WTC11 (cell line): ENCODE measurements around the gene EPYC. TPM values are rescaled to one million over a fixed set of nuclear protein-coding genes. Genes with fewer than 3 reads are reported as not detected.

ENCODE experiments used
- ATAC-seq: fragments of 200-7000 bp; cut with Tn5 transposase; 2 replicates; pipeline ENCODE4 v1.10.0; 2021; ENCODE audit warnings: mild to moderate bottlenecking, moderate library complexity
- CTCF ChIA-PET: fragments of 300-600 bp; sonication (Branson Sonifier 250); formaldehyde crosslinking; loops from one replicate; lab custom pipeline; 2021; ENCODE audit warnings: antibody characterized with exemption; lab: Charles Lee
- POLR2A ChIA-PET: fragments of 350-600 bp; sonication (Branson Sonifier 250); formaldehyde crosslinking; loops from one replicate; lab custom pipeline; 2021; ENCODE audit warnings: antibody characterized with exemption; lab: Charles Lee
- DNase-seq: peaks from one replicate; pipeline ENCODE4 v3.0.0; 2021; ENCODE audit warnings: low spot score
- H3K27ac Mint-ChIP-seq: 2 replicates; pipeline ENCODE4 v1.8.0; 2021; ENCODE audit warnings: mixed read lengths
- H3K27me3 Mint-ChIP-seq: 2 replicates; pipeline ENCODE4 v1.8.0; 2021; ENCODE audit warnings: low read depth, mild to moderate bottlenecking, moderate library complexity, mixed read lengths
- H3K36me3 Mint-ChIP-seq: 2 replicates; pipeline ENCODE4 v1.8.0; 2021; ENCODE audit warnings: mixed read lengths
- H3K4me1 Mint-ChIP-seq: 2 replicates; pipeline ENCODE4 v1.8.0; 2022; ENCODE audit warnings: mixed read lengths
- H3K4me3 Mint-ChIP-seq: 2 replicates; pipeline ENCODE4 v1.8.0; 2021; ENCODE audit warnings: mild to moderate bottlenecking, moderate library complexity, mixed read lengths
- H3K9me3 Mint-ChIP-seq: 2 replicates; pipeline ENCODE4 v1.8.0; 2021; ENCODE audit warnings: mixed read lengths
- ELF4 ChIP-seq: sonication (generic); formaldehyde crosslinking; IDR thresholded peaks from 2 replicates; pipeline ENCODE4 v1.8.1; 2022; ENCODE audit warnings: low read depth, mild to moderate bottlenecking, moderate library complexity, missing genetic modification reagents
- EMX1 ChIP-seq: fragments of 250-450 bp; sonication (Bioruptor Pico); IDR thresholded peaks from 2 replicates; pipeline ENCODE4 v1.8.0; 2021; ENCODE audit warnings: mild to moderate bottlenecking
- FOXP1 ChIP-seq: sonication (generic); formaldehyde crosslinking; IDR thresholded peaks from 2 replicates; pipeline ENCODE4 v1.8.0; 2022; ENCODE audit warnings: missing genetic modification reagents, mild to moderate bottlenecking, moderate library complexity, borderline replicate concordance
- SP1 ChIP-seq: sonication (generic); formaldehyde crosslinking; conservative IDR thresholded peaks from 2 replicates; pipeline ENCODE4 v1.8.1; 2022; ENCODE audit warnings: missing genetic modification reagents
- TCF7 ChIP-seq: sonication (generic); formaldehyde crosslinking; IDR thresholded peaks from 2 replicates; pipeline ENCODE4 v1.8.0; 2022; ENCODE audit warnings: mild to moderate bottlenecking, low read depth, missing genetic modification reagents, moderate library complexity
- TEAD4 ChIP-seq: sonication (generic); formaldehyde crosslinking; IDR thresholded peaks from 2 replicates; pipeline ENCODE4 v1.8.0; 2022; ENCODE audit warnings: mild to moderate bottlenecking, missing genetic modification reagents
- TP53 ChIP-seq: sonication (generic); formaldehyde crosslinking; IDR thresholded peaks from 2 replicates; pipeline ENCODE4 v1.8.1; 2023; ENCODE audit warnings: mild to moderate bottlenecking, missing genetic modification reagents
- ZNF138 ChIP-seq: sonication (generic); formaldehyde crosslinking; conservative IDR thresholded peaks from 2 replicates; pipeline ENCODE4 v1.8.1; 2022; ENCODE audit warnings: mild to moderate bottlenecking, moderate library complexity, missing genetic modification reagents
- ZNF219 ChIP-seq: sonication (generic); formaldehyde crosslinking; IDR thresholded peaks from 2 replicates; pipeline ENCODE4 v1.8.0; 2023; ENCODE audit warnings: missing genetic modification reagents, mild to moderate bottlenecking, borderline replicate concordance
- ZNF671 ChIP-seq: fragments of 250-450 bp; sonication (Bioruptor Pico); IDR thresholded peaks from 2 replicates; pipeline ENCODE4 v1.8.0; 2021; ENCODE audit warnings: mild to moderate bottlenecking
- total RNA-seq: library from RNA; stranded (reverse); gene quantifications from 3 replicates; pipeline ENCODE4 v1.2.3, GENCODE V29; 2021
- TF ChIP-seq, protein P1 (sequence below): fragments of 250-450 bp; sonication (Bioruptor Pico); IDR thresholded peaks from 2 replicates; pipeline ENCODE4 v1.9.0; 2021; ENCODE audit warnings: mild to moderate bottlenecking, borderline replicate concordance
- TF ChIP-seq, protein P2 (sequence below): sonication (generic); formaldehyde crosslinking; IDR thresholded peaks from 2 replicates; pipeline ENCODE4 v1.8.0; 2022; ENCODE audit warnings: mild to moderate bottlenecking, missing genetic modification reagents
- TF ChIP-seq, protein P3 (sequence below): sonication (generic); formaldehyde crosslinking; IDR thresholded peaks from 2 replicates; pipeline ENCODE4 v1.8.1; 2022; ENCODE audit warnings: mild to moderate bottlenecking, missing genetic modification reagents, moderate library complexity, borderline replicate concordance
- TF ChIP-seq, protein P4 (sequence below): sonication (generic); formaldehyde crosslinking; IDR thresholded peaks from 2 replicates; pipeline ENCODE4 v1.8.1; 2022; ENCODE audit warnings: mild to moderate bottlenecking, moderate library complexity, missing genetic modification reagents
- TF ChIP-seq, protein P5 (sequence below): fragments of 200-600 bp; IDR thresholded peaks from 2 replicates; pipeline ENCODE4 v1.8.0; 2022; ENCODE audit warnings: antibody characterized with exemption

EPYC gene
- total RNA-seq, 1 experiment from 2014 or later: not detected

DNA sequence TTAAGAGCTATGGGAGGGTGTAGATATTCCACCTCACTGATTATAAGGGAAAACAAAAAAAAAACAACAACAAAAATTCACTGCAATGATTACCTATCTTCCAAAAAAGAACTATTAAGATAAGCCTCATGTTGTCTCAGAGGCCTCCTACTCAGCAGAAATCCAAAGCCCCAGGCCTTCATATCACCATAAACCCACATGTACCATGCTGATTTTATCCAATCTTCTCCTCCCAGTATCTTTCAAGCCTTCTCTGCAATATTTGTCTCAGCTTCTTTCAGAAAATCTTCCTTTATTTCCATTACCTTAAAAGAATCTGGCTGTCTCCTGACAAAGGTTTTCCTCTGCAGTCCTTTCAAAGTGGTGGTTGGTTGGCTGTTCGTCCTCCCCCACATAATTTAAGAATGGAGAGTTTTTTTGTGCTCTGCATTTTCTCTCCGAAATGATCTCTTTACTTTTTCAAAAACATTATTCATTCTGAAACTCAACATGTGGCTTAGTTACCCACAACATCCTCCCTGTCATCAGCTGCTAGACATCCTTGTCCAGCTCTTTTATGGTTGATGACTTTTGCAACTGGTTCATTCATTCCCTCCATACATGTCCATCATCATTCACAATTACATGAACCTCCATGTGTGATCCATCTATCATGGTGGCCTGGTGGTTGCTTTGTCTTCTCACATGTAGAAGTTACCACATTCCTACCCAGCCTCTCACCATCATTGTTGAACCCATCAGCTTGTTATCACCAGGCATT lies 2.9 kb upstream of the EPYC start:
- POLR2A ChIA-PET: no interaction called here
- Mint-ChIP-seq H3K4me3 (no peak overlapping the region), H3K36me3 (no peaks in the 10 kb centered on the region), H3K27me3 (peaks cover 8% of the 10 kb centered on the region), H3K4me1 (no peaks in the 10 kb centered on the region), H3K27ac (no peak overlapping the region), H3K9me3 (no peaks in the 10 kb centered on the region)
- TF ChIP-seq ZNF138 (CRISPR knock-in tag): no peak
- TF ChIP-seq ELF4: no peak
- TF ChIP-seq FOXP1 (CRISPR knock-in tag): no peak
- CTCF ChIA-PET: no interaction called here
- ATAC-seq (no peak), DNase-seq (no peak)

DNA sequence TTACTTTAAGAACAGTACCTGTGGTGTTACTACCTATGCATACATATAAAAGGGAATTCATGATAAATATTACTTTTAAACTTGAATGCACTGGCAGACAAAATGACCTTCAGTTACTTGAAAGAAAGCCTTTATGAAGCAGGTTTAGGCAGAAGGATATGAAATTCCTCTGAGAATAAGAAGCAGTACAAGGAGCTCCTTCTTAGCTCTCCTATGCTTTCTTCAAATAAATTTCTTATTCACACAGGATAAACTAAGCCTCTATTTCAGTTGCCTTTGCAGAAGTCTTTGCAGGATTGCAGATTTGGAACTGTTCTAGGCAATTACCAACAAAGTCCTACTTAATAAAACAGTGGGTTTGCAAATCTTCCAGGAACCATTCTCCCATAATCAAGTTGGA lies 1.0 kb downstream of the EPYC start:
- Mint-ChIP-seq H3K4me1 (no peaks in the 10 kb centered on the region), H3K27me3 (peaks cover 8% of the 10 kb centered on the region; the same call in 1 of the 2 replicates), H3K27ac (no peak overlapping the region), H3K4me3 (no peak overlapping the region), H3K36me3 (no peaks in the 10 kb centered on the region), H3K9me3 (no peaks in the 10 kb centered on the region)
- ATAC-seq: no peak
- POLR2A ChIA-PET: no interaction called here
- TF ChIP-seq, protein P1, sequence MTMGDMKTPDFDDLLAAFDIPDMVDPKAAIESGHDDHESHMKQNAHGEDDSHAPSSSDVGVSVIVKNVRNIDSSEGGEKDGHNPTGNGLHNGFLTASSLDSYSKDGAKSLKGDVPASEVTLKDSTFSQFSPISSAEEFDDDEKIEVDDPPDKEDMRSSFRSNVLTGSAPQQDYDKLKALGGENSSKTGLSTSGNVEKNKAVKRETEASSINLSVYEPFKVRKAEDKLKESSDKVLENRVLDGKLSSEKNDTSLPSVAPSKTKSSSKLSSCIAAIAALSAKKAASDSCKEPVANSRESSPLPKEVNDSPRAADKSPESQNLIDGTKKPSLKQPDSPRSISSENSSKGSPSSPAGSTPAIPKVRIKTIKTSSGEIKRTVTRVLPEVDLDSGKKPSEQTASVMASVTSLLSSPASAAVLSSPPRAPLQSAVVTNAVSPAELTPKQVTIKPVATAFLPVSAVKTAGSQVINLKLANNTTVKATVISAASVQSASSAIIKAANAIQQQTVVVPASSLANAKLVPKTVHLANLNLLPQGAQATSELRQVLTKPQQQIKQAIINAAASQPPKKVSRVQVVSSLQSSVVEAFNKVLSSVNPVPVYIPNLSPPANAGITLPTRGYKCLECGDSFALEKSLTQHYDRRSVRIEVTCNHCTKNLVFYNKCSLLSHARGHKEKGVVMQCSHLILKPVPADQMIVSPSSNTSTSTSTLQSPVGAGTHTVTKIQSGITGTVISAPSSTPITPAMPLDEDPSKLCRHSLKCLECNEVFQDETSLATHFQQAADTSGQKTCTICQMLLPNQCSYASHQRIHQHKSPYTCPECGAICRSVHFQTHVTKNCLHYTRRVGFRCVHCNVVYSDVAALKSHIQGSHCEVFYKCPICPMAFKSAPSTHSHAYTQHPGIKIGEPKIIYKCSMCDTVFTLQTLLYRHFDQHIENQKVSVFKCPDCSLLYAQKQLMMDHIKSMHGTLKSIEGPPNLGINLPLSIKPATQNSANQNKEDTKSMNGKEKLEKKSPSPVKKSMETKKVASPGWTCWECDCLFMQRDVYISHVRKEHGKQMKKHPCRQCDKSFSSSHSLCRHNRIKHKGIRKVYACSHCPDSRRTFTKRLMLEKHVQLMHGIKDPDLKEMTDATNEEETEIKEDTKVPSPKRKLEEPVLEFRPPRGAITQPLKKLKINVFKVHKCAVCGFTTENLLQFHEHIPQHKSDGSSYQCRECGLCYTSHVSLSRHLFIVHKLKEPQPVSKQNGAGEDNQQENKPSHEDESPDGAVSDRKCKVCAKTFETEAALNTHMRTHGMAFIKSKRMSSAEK (CRISPR knock-in tag): no peak
- TF ChIP-seq, protein P2, sequence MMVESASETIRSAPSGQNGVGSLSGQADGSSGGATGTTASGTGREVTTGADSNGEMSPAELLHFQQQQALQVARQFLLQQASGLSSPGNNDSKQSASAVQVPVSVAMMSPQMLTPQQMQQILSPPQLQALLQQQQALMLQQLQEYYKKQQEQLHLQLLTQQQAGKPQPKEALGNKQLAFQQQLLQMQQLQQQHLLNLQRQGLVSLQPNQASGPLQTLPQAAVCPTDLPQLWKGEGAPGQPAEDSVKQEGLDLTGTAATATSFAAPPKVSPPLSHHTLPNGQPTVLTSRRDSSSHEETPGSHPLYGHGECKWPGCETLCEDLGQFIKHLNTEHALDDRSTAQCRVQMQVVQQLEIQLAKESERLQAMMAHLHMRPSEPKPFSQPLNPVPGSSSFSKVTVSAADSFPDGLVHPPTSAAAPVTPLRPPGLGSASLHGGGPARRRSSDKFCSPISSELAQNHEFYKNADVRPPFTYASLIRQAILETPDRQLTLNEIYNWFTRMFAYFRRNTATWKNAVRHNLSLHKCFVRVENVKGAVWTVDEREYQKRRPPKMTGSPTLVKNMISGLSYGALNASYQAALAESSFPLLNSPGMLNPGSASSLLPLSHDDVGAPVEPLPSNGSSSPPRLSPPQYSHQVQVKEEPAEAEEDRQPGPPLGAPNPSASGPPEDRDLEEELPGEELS (CRISPR knock-in tag): no peak
- TF ChIP-seq, protein P3, sequence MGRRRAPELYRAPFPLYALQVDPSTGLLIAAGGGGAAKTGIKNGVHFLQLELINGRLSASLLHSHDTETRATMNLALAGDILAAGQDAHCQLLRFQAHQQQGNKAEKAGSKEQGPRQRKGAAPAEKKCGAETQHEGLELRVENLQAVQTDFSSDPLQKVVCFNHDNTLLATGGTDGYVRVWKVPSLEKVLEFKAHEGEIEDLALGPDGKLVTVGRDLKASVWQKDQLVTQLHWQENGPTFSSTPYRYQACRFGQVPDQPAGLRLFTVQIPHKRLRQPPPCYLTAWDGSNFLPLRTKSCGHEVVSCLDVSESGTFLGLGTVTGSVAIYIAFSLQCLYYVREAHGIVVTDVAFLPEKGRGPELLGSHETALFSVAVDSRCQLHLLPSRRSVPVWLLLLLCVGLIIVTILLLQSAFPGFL (CRISPR knock-in tag): no peak
- CTCF ChIA-PET: interaction anchor here (0.6 kb wide), 1 partner anchor 16 kb away, joined by 3 read pairs; no protein-coding TSS in a partner anchor
- no peak for DNase-seq

DNA sequence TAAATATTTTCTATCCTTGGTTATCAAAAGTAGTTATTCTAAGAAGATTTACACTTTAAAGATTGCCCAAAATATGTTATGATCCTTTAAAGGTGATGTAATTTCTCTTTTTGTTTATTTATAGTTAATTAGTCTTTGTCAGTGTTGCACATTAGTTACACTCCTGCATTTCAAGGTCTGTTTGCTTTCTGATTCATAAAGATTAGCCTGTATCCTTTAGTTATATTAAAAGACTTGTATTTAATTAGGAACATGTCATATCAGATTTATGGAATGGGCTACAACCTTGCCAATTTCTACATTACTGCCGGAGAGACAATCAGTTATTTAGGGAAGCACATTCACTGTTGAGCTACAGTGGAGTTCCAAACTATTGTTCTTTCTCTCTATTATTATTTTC lies 3.5 kb downstream of the EPYC start:
- POLR2A ChIA-PET: no interaction called here
- ATAC-seq (no peak), DNase-seq (no peak)
- no peaks in the 10 kb centered on the region; the same call in 1 of the 2 replicates for H3K27me3 Mint-ChIP-seq
- CTCF ChIA-PET: no interaction called here
- H3K27ac Mint-ChIP-seq: no peak overlapping the region
- no peaks in the 10 kb centered on the region for H3K9me3 Mint-ChIP-seq
- no peaks in the 10 kb centered on the region for H3K4me1 Mint-ChIP-seq
- no peak overlapping the region for H3K4me3 Mint-ChIP-seq
- no peaks in the 10 kb centered on the region for H3K36me3 Mint-ChIP-seq
- TF ChIP-seq, protein P4, sequence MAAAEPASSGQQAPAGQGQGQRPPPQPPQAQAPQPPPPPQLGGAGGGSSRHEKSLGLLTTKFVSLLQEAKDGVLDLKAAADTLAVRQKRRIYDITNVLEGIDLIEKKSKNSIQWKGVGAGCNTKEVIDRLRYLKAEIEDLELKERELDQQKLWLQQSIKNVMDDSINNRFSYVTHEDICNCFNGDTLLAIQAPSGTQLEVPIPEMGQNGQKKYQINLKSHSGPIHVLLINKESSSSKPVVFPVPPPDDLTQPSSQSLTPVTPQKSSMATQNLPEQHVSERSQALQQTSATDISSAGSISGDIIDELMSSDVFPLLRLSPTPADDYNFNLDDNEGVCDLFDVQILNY: no peak
- no peak for TF ChIP-seq ZNF671
- no peak for TF ChIP-seq TCF7 (CRISPR knock-in tag)
- TF ChIP-seq, protein P5, sequence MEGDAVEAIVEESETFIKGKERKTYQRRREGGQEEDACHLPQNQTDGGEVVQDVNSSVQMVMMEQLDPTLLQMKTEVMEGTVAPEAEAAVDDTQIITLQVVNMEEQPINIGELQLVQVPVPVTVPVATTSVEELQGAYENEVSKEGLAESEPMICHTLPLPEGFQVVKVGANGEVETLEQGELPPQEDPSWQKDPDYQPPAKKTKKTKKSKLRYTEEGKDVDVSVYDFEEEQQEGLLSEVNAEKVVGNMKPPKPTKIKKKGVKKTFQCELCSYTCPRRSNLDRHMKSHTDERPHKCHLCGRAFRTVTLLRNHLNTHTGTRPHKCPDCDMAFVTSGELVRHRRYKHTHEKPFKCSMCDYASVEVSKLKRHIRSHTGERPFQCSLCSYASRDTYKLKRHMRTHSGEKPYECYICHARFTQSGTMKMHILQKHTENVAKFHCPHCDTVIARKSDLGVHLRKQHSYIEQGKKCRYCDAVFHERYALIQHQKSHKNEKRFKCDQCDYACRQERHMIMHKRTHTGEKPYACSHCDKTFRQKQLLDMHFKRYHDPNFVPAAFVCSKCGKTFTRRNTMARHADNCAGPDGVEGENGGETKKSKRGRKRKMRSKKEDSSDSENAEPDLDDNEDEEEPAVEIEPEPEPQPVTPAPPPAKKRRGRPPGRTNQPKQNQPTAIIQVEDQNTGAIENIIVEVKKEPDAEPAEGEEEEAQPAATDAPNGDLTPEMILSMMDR: no peak
- TF ChIP-seq TP53 (CRISPR knock-in tag): no peak
- no peak for TF ChIP-seq ZNF219 (CRISPR knock-in tag)
- TF ChIP-seq TEAD4 (CRISPR knock-in tag): no peak
- TF ChIP-seq, protein P2 (CRISPR knock-in tag): no peak
- TF ChIP-seq SP1 (CRISPR knock-in tag): no peak
- TF ChIP-seq EMX1: no peak
- TF ChIP-seq ELF4: no peak
